Adrenal gland (tissue), 12 donors: Measurements from ENCODE around the gene SLC22A5. TPM values are rescaled to one million over a fixed set of nuclear protein-coding genes. Genes with fewer than 3 reads are reported as not detected.
"Not testable (repeated sequence)": the region's sequence is repeated elsewhere in the genome, so short reads cannot be mapped to it uniquely, and the experiment has no call there.

Experiments
- DNase-seq, 7 donors: peaks; one replicate each; pipeline ENCODE4 v3.0.0-alpha.2; 2019 to 2020
- H3K27ac ChIP-seq, 5 donors: fragments of 200-600 bp; sonication (generic) in 4 of 5; 1 replicate in 3 of 5; 2 replicates in 2 of 5; pipeline versions ENCODE4 v1.5.1 to v1.8.0; 2016 to 2020; ENCODE audit warnings: mild to moderate bottlenecking in 1 of 5
- H3K27me3 ChIP-seq: fragments of 200-600 bp; 2 replicates; pipeline ENCODE4 v1.8.0; 2021
- H3K36me3 ChIP-seq, 2 donors: fragments of 200-600 bp; replicated peaks in 1 of 2; 1 replicate in 1 of 2; 2 replicates in 1 of 2; pipeline versions ENCODE4 v1.5.1 to v1.8.0; 2018 to 2022
- H3K4me1 ChIP-seq, 2 donors: fragments of 200-600 bp; replicated peaks in 1 of 2; 1 replicate in 1 of 2; 2 replicates in 1 of 2; pipeline versions ENCODE4 v1.5.1 to v1.8.0; 2018 to 2021
- H3K4me3 ChIP-seq, 4 donors: fragments of 200-600 bp; sonication (generic) in 3 of 4; one replicate each; pipeline ENCODE4 v1.5.1; 2016 to 2018
- H3K9me3 ChIP-seq, 3 donors: fragments of 200-600 bp; sonication (generic) in 1 of 3; replicated peaks in 1 of 3; 1 replicate in 2 of 3; 2 replicates in 1 of 3; pipeline versions ENCODE4 v1.5.1 to v1.8.0; 2016 to 2021
- POLR2A ChIP-seq, 2 donors: fragments of 450-650 bp; IDR thresholded peaks; one replicate each; pipeline ENCODE4 v1.6.1; 2017; ENCODE audit warnings: antibody characterized with exemption in 2 of 2, mild to moderate bottlenecking in 2 of 2, moderate library complexity in 1 of 2
- WGBS, 4 donors: extraction: QIAGEN DNeasy Blood & Tissue Kit in 2 of 4; methylation state at CpG; one replicate each; pipeline versions ENCODE4 v1.1.5 to v1.1.7; 2013 to 2017; 5-methylcytosine and 5-hydroxymethylcytosine counted together
- intact Hi-C, 2 donors: fragments of 100-400 bp; cut with DNase I; formaldehyde crosslinking; loops; one replicate each; pipeline versions ENCODE4 v1.14.1 to v1.15.0; 2022 to 2023
- polyA plus RNA-seq, 3 donors: library from polyadenylated mRNA; stranded (reverse); fragments of 200-250 nt in 2 of 3; fragments of 350-450 nt in 1 of 3; fragmentation: Illumina TruSeq in 1 of 3; extraction: RNeasy Lipid Tissue Mini Kit (QIAGEN cat#74804) in 1 of 3; gene quantifications; one replicate each; pipeline ENCODE4 v1.2.3, GENCODE V29; 2013 to 2014
- total RNA-seq, 9 donors: library from RNA; depleted of rRNA in 4 of 9; stranded (reverse); fragments of >200 nt in 4 of 9; fragments of 120-200 nt in 1 of 9; fragmentation: NEBNext Ultra II Directional in 1 of 9; extraction: Animal tissue kit (Norgen Biotek cat#: 25700) in 1 of 9; gene quantifications; one replicate each; pipeline versions ENCODE4 v1.1.0 to v1.2.4, GENCODE V29; 2013 to 2023
- TF ChIP-seq, protein P1 (sequence below), 6 experiments: fragments of 450-650 bp in 4 of 6; fragments of 200-600 bp in 2 of 6; sonication (generic) in 1 of 6; IDR thresholded peaks; 1 replicate in 5 of 6; 2 replicates in 1 of 6; pipeline versions ENCODE4 v1.5.1 to v1.8.0; 2016 to 2021; ENCODE audit warnings: antibody characterized with exemption in 6 of 6, mild to moderate bottlenecking in 2 of 6, moderate library complexity in 1 of 6
- donor health status: healthy with polysubstance abuse.
- donor health status: Bipolar disorder and iron deficiency.
- donor health status: DM: yes; HTN: yes; CAD: no.
- donor health status: DM: no; HTN: no; CAD: no.
- donor health status: DM: no; HTN: no; CAD: no.
- donor health status: DM: yes; HTN: yes; CAD: no.

The SLC22A5 gene
- total and polyA plus RNA-seq, 12 donors = 4.4 to 24.1 (median 13.7) TPM

DNA sequence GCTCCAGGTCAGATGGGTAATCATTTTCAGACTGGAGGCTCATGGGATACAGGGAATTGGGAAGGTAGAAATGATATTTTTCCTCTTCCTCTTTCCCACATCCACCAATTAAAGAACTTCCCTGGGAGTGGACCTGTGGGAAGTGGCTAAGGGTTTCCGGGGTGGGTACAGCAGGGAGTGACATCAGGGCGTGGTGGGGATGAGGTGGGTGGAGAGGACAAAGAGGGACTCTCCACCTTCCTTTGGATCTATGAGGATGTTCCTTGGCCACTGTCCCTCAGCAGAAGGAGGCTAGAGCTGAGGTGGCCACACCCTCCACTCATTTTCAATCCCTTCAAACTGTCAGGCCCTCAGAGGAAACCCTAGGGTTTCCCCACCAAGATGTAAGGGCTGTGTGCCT is 66.4 kb downstream of the SLC22A5 start:
- intact Hi-C loops = no loop called here
- no peak overlapping the region for H3K4me3 ChIP-seq
- TF ChIP-seq POLR2A (IDR thresholded peaks at IDR 0.05) = no peak
- TF ChIP-seq, protein P1, sequence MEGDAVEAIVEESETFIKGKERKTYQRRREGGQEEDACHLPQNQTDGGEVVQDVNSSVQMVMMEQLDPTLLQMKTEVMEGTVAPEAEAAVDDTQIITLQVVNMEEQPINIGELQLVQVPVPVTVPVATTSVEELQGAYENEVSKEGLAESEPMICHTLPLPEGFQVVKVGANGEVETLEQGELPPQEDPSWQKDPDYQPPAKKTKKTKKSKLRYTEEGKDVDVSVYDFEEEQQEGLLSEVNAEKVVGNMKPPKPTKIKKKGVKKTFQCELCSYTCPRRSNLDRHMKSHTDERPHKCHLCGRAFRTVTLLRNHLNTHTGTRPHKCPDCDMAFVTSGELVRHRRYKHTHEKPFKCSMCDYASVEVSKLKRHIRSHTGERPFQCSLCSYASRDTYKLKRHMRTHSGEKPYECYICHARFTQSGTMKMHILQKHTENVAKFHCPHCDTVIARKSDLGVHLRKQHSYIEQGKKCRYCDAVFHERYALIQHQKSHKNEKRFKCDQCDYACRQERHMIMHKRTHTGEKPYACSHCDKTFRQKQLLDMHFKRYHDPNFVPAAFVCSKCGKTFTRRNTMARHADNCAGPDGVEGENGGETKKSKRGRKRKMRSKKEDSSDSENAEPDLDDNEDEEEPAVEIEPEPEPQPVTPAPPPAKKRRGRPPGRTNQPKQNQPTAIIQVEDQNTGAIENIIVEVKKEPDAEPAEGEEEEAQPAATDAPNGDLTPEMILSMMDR (IDR thresholded peaks at IDR 0.05) = no peak
- no peak overlapping the region for H3K27ac ChIP-seq
- DNase-seq = peak in 1 of 7 donors; percentile 25
- 78 to 100% (median 82%) methylated on average over 2 of the region's 2 CpGs for WGBS, 4 donors
- peaks cover 8 to 33% of the 10 kb centered on the region in 2 donors for H3K4me1 ChIP-seq
- no peaks in the 10 kb centered on the region for H3K36me3 ChIP-seq
- H3K9me3 ChIP-seq = no peaks in the 10 kb centered on the region
- no peaks in the 10 kb centered on the region for H3K27me3 ChIP-seq

DNA sequence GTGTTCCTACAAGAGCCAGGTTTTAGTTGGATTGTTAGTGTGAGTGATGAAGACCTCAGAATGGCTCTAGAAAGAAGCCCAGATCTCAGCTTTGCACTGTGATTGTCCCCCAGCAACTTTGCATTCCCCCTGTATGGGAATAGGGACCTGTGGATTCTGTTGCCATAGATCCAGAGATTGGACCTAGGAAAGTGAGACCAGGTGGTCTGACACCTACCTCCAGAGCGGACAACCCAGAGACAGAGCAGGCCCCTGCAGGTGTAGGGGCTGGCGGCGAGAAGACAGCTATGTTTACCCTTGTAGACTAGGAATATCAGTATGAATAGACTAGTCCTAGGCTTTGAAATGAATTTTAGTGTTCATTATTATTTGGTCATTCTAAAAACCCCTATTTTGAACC is 67.4 kb downstream of the SLC22A5 start:
- H3K36me3 ChIP-seq = no peaks in the 10 kb centered on the region
- H3K4me1 ChIP-seq = peaks cover 8 to 33% of the 10 kb centered on the region in 2 donors
- intact Hi-C loops = no loop called here
- no peaks in the 10 kb centered on the region for H3K27me3 ChIP-seq
- peak in 1 of 7 donors; percentile 12 for DNase-seq
- TF ChIP-seq POLR2A (IDR thresholded peaks at IDR 0.05) = no peak
- TF ChIP-seq, protein P1 (IDR thresholded peaks at IDR 0.05) = no peak
- WGBS, 4 donors = 93 to 100% (median 97%) methylated on average over 3 of the region's 3 CpGs
- H3K4me3 ChIP-seq = no peak overlapping the region
- H3K27ac ChIP-seq = peak overlapping the region in 4 of 5 donors; percentile 15 to 73 (median 54)
- no peaks in the 10 kb centered on the region for H3K9me3 ChIP-seq

DNA sequence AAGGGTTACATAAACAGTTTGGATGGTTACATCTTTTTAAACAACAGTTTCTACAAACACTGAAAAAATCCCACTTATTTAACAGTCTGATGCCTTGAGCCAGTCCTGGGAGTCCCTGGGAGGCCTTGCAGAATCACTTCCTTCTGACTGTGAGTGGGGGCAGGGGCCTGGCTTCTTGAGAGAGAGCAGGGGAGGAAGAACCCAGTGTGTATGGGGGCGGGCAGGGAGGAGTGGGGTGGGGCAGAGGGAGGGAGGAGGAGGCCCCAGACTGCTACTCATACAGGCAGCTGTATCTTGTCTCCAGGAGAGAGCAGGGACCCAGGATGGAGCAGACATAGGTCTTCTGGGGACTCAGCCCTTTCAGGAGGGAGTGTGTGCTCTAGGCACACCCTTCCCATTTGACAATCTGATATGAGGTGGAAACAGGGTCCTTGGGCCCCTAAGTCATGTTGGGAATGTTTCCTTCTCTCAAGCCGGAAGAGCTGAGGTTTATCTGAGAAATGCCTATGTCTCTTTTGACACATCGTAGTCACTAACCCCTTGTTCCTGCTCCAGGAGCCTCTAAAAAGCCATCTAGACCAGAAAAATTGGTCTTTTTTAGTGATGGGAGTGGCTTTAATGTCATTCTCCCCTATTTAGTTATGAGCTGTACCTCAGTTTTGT is 68.2 kb downstream of the SLC22A5 start:
- TF ChIP-seq, protein P1 (IDR thresholded peaks at IDR 0.05) = no peak
- no peak for TF ChIP-seq POLR2A (IDR thresholded peaks at IDR 0.05)
- Histone ChIP-seq H3K27ac (peak overlapping the region in 3 of 5 donors; percentile 41 to 73 (median 68)), H3K27me3 (no peaks in the 10 kb centered on the region), H3K4me1 (peaks cover 8 to 33% of the 10 kb centered on the region in 2 donors), H3K36me3 (no peaks in the 10 kb centered on the region), H3K4me3 (no peak overlapping the region), H3K9me3 (no peaks in the 10 kb centered on the region)
- DNase-seq = peak in 6 of 7 donors; percentile 66 to 84 (median 70)
- WGBS, 4 donors = 48 to 63% (median 52%) methylated on average over 2 to 3 of the region's 3 CpGs
- intact Hi-C loops = no loop called here

DNA sequence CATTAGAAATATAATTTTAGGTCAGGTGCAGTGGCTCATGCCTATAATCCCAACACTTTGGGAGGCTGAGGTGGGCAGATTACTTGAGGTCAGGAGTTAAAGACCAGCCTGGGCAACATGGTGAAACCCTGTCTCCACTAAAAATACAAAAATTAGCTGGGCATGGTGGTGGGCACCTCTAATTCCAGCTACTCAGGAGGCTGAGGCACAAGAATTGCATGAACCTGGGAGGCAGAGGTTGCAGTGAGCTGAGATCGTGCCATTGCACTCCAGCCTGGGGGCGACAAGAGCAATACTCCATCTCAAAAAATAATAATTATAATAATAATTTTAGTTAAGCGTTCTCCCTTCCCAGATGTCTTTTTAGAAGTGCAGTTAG is 68.7 kb downstream of the SLC22A5 start:
- H3K27me3 ChIP-seq, H3K36me3 ChIP-seq, H3K4me3 ChIP-seq, intact Hi-C loops, DNase-seq, H3K9me3 ChIP-seq: not testable (repeated sequence)
- Histone ChIP-seq H3K27ac (peak overlapping the region in 4 of 5 donors; percentile 41 to 73 (median 64)), H3K4me1 (peaks cover 8 to 33% of the 10 kb centered on the region in 2 donors)
- 84 to 91% (median 88%) methylated on average over 3 of the region's 3 CpGs for WGBS, 4 donors

DNA sequence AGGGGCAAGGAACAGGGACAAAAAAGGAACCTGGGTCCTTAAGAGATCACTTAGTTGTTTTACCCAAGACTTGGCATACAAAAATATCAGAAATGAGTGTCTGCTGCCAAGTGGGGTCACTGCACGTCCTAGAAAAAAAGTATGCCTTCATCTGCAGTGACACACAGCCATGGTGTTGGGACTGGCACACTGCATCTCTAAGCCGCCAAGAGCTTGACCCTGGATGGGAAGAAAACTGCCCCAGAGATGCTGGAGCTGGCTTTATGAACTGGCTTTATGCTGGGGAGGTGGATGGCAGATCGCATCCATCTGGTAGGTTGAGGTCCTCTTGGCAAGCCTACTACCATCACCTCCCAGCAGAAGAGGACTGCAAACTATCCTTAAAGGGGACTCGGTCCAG is 69.4 kb downstream of the SLC22A5 start:
- intact Hi-C loops = no loop called here
- Histone ChIP-seq H3K36me3 (no peaks in the 10 kb centered on the region), H3K27ac (peak overlapping the region; percentile 37 to 73 (median 60)), H3K27me3 (no peaks in the 10 kb centered on the region), H3K9me3 (no peaks in the 10 kb centered on the region), H3K4me3 (no peak overlapping the region), H3K4me1 (peaks cover 8 to 33% of the 10 kb centered on the region in 2 donors)
- TF ChIP-seq, protein P1 (IDR thresholded peaks at IDR 0.05) = peak in 2 of 6 experiments; percentile 21 to 27
- TF ChIP-seq POLR2A (IDR thresholded peaks at IDR 0.05) = no peak
- DNase-seq = peak in 6 of 7 donors; percentile 58 to 77 (median 69)
- WGBS, 4 donors = 50 to 54% (median 53%) methylated on average over 4 of the region's 4 CpGs
